H1 (cell line): ENCODE results near the gene PAX3. TPM values are rescaled to one million over a fixed set of nuclear protein-coding genes. Genes with fewer than 3 reads are reported as not detected.

ENCODE experiments used
- RFX5 ChIP-seq: IDR thresholded peaks from 2 replicates; pipeline ENCODE4 v1.6.1; 2011; ENCODE audit warnings: low read depth, low read length, improper control_type of control experiment, borderline replicate concordance
- polyA plus RNA-seq, 7 experiments: library from polyadenylated mRNA; depleted of rRNA in 3 of 7; stranded (reverse) in 5 of 7; unstranded in 2 of 7; fragments of >200 nt in 5 of 7; fragments of 200-250 nt in 2 of 7; gene quantifications; 1 replicate in 5 of 7; 2 replicates in 1 of 7; 4 replicates in 1 of 7; pipeline versions ENCODE4 v1.2.1 to v1.2.3, GENCODE V29; 2011 to 2013; ENCODE audit warnings: missing spikeins in 2 of 7, mixed read lengths in 2 of 7
- total RNA-seq: library from RNA; stranded (reverse); fragmentation: NEBNext Ultra II Directional; extraction: Animal tissue kit (Norgen Biotek cat#: 25700); gene quantifications from 2 replicates; pipeline ENCODE4 v1.2.1, GENCODE V29; 2021

The PAX3 gene
- total and polyA plus RNA-seq, 2 of the 8 experiments (the other 6 are each of a cell fraction or from before 2014, with no cell fraction given), result 0.33 TPM; not detected in 1

DNA sequence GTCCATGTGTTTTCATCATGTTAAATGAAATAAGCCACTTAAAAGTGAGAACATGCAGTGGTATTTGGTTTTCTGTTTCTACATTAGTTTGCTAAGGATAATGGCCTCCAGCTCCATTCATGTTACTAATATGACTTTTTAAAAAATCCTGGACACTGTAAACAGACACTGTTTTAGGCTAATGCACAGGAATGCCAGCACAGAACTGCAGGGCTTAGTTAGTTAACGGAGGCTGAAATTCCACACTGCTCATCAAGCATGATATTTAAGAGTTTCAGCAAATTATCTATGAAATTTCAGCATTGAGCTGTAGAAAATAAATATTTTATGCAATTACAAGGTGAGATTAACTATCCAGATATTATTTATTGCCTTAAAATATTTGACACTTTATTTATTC lies 42.5 kb upstream of the PAX3 start (continued):
- no peak for TF ChIP-seq RFX5
